ENCODE results near the gene SLAMF1. TPM values are rescaled to one million over a fixed set of nuclear protein-coding genes. Genes with fewer than 3 reads are reported as not detected.

The SLAMF1 gene
- total RNA-seq, 1 donor from 2014 or later: not detected

DNA sequence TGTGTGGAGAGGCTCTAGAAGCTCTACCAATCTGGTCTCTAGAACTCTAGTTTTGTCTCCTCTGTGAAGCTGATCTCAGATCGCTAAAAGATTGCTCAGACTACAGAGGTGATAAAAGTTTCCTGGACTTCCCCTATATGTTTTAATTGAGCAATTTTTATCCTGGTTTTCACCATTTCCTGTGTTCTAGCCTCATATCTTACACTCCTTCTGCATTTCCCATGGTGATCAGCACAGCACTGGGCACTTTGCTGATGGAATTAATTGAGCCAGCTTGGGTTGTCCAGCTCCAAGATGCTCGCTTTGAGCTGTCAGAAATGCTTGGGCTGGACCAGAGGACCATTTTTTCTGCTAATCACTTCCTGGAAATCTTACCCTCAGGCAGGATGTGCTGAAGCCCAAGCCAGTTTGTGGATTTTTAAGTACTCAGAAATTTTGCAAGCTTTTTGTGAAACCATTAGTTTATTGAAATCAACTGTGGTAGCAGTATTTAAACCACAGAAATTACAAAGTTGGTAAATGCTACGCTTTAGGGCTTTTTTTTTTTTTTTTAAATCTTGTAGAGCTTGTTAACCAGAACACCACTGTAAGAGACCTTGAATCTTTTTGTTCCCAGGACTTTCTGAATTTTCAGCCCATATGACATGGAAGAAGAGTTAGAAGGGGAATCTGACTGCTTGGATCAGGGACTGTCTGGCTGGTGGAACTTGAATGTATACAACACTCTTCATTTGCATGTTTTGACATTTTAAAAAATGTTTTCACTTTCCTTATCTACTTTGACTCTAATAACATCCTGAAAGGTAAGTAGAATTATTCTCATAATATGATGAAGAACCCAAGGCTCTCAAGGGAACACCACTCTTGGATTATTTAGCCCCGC, 36.4 kb upstream of the SLAMF1 start:
- H4K20me1 ChIP-seq (ENCODE audit: insufficient read depth, low read length): no peaks in the 10 kb centered on the region
- H3K79me2 ChIP-seq (ENCODE audit: insufficient read depth, low read length): no peaks in the 10 kb centered on the region
- DNase-seq (ENCODE audit: low read depth) (no peak), FAIRE-seq (no peak)
- H3K27me3 ChIP-seq (ENCODE audit: insufficient read depth, low read length): no peaks in the 10 kb centered on the region
- TF ChIP-seq, protein P1, sequence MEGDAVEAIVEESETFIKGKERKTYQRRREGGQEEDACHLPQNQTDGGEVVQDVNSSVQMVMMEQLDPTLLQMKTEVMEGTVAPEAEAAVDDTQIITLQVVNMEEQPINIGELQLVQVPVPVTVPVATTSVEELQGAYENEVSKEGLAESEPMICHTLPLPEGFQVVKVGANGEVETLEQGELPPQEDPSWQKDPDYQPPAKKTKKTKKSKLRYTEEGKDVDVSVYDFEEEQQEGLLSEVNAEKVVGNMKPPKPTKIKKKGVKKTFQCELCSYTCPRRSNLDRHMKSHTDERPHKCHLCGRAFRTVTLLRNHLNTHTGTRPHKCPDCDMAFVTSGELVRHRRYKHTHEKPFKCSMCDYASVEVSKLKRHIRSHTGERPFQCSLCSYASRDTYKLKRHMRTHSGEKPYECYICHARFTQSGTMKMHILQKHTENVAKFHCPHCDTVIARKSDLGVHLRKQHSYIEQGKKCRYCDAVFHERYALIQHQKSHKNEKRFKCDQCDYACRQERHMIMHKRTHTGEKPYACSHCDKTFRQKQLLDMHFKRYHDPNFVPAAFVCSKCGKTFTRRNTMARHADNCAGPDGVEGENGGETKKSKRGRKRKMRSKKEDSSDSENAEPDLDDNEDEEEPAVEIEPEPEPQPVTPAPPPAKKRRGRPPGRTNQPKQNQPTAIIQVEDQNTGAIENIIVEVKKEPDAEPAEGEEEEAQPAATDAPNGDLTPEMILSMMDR (IDR thresholded peaks at IDR 0.05; ENCODE audit: insufficient read depth, low read depth, low read length): no peak
- TF ChIP-seq EZH2 (IDR thresholded peaks at IDR 0.05; ENCODE audit: insufficient read depth, low read length): no peak
- peaks cover 2% of the 10 kb centered on the region for H3K9me3 Mint-ChIP-seq (ENCODE audit: unreplicated experiment)
- no peak overlapping the region for H3K4me3 ChIP-seq (ENCODE audit: insufficient read depth, low read depth, low read length)
- no peaks in the 10 kb centered on the region for H3K4me1 Mint-ChIP-seq (ENCODE audit: low read depth, unreplicated experiment)
- H3K27me3 Mint-ChIP-seq (ENCODE audit: low read depth, unreplicated experiment): peaks cover 28% of the 10 kb centered on the region
- no peak overlapping the region for H3K9ac ChIP-seq (ENCODE audit: low read length)
- H3K27ac ChIP-seq (ENCODE audit: low read depth, low read length): no peak overlapping the region
- no peak overlapping the region for H2AFZ ChIP-seq (ENCODE audit: low read depth, low read length)
- H3K4me2 ChIP-seq (ENCODE audit: low read length): no peak overlapping the region
- H3K9me3 ChIP-seq (ENCODE audit: insufficient read depth, low read depth, low read length): no peaks in the 10 kb centered on the region
- no peaks in the 10 kb centered on the region for H3K4me1 ChIP-seq (ENCODE audit: insufficient read depth, low read length)
- no peak overlapping the region for H3K4me3 Mint-ChIP-seq (ENCODE audit: unreplicated experiment)
- no peak overlapping the region for H3K27ac Mint-ChIP-seq (ENCODE audit: unreplicated experiment)
- no peaks in the 10 kb centered on the region for H3K36me3 Mint-ChIP-seq (ENCODE audit: low read depth, unreplicated experiment)
- no peaks in the 10 kb centered on the region for H3K36me3 ChIP-seq (ENCODE audit: insufficient read depth, low read length)

DNA sequence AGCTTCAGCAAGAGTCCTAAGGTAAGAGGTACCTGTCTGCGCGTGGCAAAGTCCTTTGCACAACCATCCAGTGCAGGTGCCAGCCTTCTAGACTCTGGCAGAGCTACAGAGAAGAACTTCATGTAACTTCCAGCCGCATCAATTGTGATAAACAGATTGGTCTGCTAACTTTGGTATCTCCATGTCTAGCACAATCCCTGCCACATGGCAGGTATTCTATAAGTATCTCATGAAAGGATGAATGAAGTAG, 35.0 kb upstream of the SLAMF1 start:
- H3K79me2 ChIP-seq (ENCODE audit: insufficient read depth, low read length): no peaks in the 10 kb centered on the region
- H3K4me1 Mint-ChIP-seq (ENCODE audit: low read depth, unreplicated experiment): no peaks in the 10 kb centered on the region
- no peak overlapping the region for H2AFZ ChIP-seq (ENCODE audit: low read depth, low read length)
- no peaks in the 10 kb centered on the region for H3K9me3 Mint-ChIP-seq (ENCODE audit: unreplicated experiment)
- H3K9me3 ChIP-seq (ENCODE audit: insufficient read depth, low read depth, low read length): no peaks in the 10 kb centered on the region
- H3K36me3 ChIP-seq (ENCODE audit: insufficient read depth, low read length): no peaks in the 10 kb centered on the region
- DNase-seq (ENCODE audit: low read depth): no peak
- H3K4me3 ChIP-seq (ENCODE audit: insufficient read depth, low read depth, low read length): no peak overlapping the region
- no peak overlapping the region for H3K27ac ChIP-seq (ENCODE audit: low read depth, low read length)
- H3K4me1 ChIP-seq (ENCODE audit: insufficient read depth, low read length): no peaks in the 10 kb centered on the region
- no peak overlapping the region for H3K4me2 ChIP-seq (ENCODE audit: low read length)
- H3K9ac ChIP-seq (ENCODE audit: low read length): no peak overlapping the region
- H4K20me1 ChIP-seq (ENCODE audit: insufficient read depth, low read length): no peaks in the 10 kb centered on the region
- H3K27me3 Mint-ChIP-seq (ENCODE audit: low read depth, unreplicated experiment): peaks cover 41% of the 10 kb centered on the region
- TF ChIP-seq, protein P1 (IDR thresholded peaks at IDR 0.05; ENCODE audit: insufficient read depth, low read depth, low read length): no peak
- TF ChIP-seq EZH2 (IDR thresholded peaks at IDR 0.05; ENCODE audit: insufficient read depth, low read length): no peak
- FAIRE-seq: no peak
- no peak overlapping the region for H3K4me3 Mint-ChIP-seq (ENCODE audit: unreplicated experiment)
- H3K27me3 ChIP-seq (ENCODE audit: insufficient read depth, low read length): no peaks in the 10 kb centered on the region
- no peak overlapping the region for H3K27ac Mint-ChIP-seq (ENCODE audit: unreplicated experiment)
- no peaks in the 10 kb centered on the region for H3K36me3 Mint-ChIP-seq (ENCODE audit: low read depth, unreplicated experiment)
